ENCODE measurements around the gene SND1. TPM values are rescaled to one million over a fixed set of nuclear protein-coding genes. Genes with fewer than 3 reads are reported as not detected.

The SND1 gene
- total and polyA plus RNA-seq, 10 of the 15 experiments (the other 5 are each of a cell fraction or from before 2014, with no cell fraction given), result 52.4 to 270 (median 146) TPM

GRCh38 chr7:128094686-128095085 is 442.7 kb downstream of the SND1 start (continued):
- TF ChIP-seq ZBTB40 (IDR thresholded peaks at IDR 0.05; ENCODE audit: borderline replicate concordance) (no peak), E2F8 (IDR thresholded peaks at IDR 0.05; ENCODE audit: low read depth, partially characterized antibody) (no peak), RCOR1 (conservative IDR thresholded peaks at IDR 0.05; ENCODE audit: low read depth, low read length) (no peak)
- TF ChIP-seq, protein P1, sequence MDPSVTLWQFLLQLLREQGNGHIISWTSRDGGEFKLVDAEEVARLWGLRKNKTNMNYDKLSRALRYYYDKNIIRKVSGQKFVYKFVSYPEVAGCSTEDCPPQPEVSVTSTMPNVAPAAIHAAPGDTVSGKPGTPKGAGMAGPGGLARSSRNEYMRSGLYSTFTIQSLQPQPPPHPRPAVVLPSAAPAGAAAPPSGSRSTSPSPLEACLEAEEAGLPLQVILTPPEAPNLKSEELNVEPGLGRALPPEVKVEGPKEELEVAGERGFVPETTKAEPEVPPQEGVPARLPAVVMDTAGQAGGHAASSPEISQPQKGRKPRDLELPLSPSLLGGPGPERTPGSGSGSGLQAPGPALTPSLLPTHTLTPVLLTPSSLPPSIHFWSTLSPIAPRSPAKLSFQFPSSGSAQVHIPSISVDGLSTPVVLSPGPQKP (IDR thresholded peaks at IDR 0.05; ENCODE audit: low read depth, low read length), result no peak

Data from GM12878 (cell line).